ENCODE results near the gene TMED6. TPM values are rescaled to one million over a fixed set of nuclear protein-coding genes. Genes with fewer than 3 reads are reported as not detected.

The TMED6 gene
- total RNA-seq, 1 donor from 2014 or later = not detected

DNA sequence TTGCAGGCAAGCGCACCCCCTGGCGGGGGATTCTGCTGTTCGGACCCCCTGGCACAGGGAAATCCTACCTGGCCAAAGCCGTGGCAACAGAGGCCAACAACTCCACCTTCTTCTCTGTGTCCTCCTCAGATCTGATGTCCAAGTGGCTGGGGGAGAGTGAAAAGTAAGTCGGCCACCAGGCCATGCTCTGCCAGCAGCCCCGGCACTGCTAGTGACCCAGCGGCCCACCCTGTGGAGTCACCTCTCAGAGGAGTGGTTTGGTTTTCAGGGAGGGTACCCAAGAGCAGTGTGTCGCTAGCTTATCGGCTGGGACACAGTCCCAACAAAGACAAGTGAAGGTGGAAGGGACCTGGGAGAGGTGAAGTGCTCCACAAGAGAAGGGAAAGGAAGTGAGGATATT, 32.2 kb downstream of the TMED6 start:
- Histone ChIP-seq H3K9ac (ENCODE audit: low read depth in 1 of 3, low read length in 3 of 3) (no peak overlapping the region), H3K36me3 (ENCODE audit: control insufficient read depth in 3 of 3, insufficient read depth in 3 of 3, low read length in 3 of 3) (peaks cover 75 to 85% (median 81%) of the 10 kb centered on the region in 3 donors), H3K27ac (ENCODE audit: low read depth, low read length) (no peak overlapping the region), H3K4me3 (ENCODE audit: low read length in 3 of 3) (no peak overlapping the region), H3K27me3 (ENCODE audit: control insufficient read depth in 3 of 3, insufficient read depth in 3 of 3, low read length in 3 of 3) (no peaks in the 10 kb centered on the region), H3K4me1 (ENCODE audit: control insufficient read depth in 3 of 3, insufficient read depth in 3 of 3, low read length in 3 of 3) (peaks cover 2 to 39% (median 27%) of the 10 kb centered on the region in 3 donors), H3K9me3 (ENCODE audit: control insufficient read depth in 3 of 3, low read length in 3 of 3) (no peaks in the 10 kb centered on the region)

DNA sequence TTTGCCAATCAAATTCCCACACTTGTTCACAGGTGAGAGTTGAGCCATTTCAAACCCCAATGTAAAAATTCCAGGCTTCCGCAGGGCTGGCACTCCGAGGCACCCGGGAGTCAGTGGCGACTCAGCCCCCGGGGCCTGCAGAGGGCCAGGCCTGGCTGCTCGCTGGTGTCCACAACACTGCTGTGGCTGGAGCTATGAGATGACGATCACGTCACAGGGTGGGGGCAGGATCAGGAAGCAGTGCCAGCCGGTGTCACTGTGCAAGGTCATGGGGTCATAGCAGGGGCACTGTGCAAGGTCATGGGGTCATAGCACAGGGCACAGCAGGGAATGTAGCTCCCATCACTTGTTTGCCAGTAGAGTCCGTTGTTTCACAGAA, 32.7 kb downstream of the TMED6 start:
- H3K9ac ChIP-seq (ENCODE audit: low read depth in 1 of 3, low read length in 3 of 3) = no peak overlapping the region
- no peak overlapping the region for H3K4me3 ChIP-seq (ENCODE audit: low read length in 3 of 3)
- peaks cover 1 to 34% (median 23%) of the 10 kb centered on the region in 3 donors for H3K4me1 ChIP-seq (ENCODE audit: control insufficient read depth in 3 of 3, insufficient read depth in 3 of 3, low read length in 3 of 3)
- no peak overlapping the region for H3K27ac ChIP-seq (ENCODE audit: low read depth, low read length)
- H3K36me3 ChIP-seq (ENCODE audit: control insufficient read depth in 3 of 3, insufficient read depth in 3 of 3, low read length in 3 of 3) = peaks cover 75 to 85% (median 80%) of the 10 kb centered on the region in 3 donors
- no peaks in the 10 kb centered on the region for H3K27me3 ChIP-seq (ENCODE audit: control insufficient read depth in 3 of 3, insufficient read depth in 3 of 3, low read length in 3 of 3)
- no peaks in the 10 kb centered on the region for H3K9me3 ChIP-seq (ENCODE audit: control insufficient read depth in 3 of 3, low read length in 3 of 3)

DNA sequence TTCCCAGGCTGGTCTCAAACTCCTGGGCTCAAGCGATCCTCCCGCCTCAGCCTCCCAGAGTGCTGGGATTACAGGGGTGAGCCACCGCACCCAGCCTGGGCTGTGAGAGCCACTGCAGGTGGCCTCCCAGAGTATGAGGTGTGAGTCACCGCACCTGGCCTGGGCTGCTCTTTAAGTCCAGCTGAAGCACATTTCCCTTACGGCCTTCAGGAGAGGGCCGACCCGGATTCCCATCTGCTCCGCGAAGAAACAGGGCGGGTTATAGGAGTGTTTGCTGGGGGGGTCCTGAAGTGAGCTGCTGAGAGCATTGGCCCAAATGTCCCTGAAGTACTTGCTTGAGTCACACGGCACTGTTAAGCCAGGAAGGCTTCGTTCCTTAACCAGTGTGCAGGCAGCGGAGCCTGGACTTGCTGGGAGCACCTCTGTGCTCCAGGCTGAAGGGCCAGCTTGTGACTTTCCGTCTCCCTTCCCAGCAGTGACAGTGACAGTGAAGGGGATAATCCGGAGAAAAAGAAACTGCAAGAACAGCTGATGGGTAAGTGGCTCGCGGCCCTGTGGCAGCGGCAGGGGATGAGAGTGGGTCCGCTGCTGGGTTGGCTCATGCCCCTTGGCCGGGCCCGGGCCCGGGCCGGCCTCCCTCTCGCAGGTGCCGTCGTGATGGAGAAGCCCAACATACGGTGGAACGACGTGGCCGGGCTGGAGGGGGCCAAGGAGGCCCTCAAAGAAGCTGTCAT, 33.2 kb downstream of the TMED6 start:
- H3K36me3 ChIP-seq (ENCODE audit: control insufficient read depth in 3 of 3, insufficient read depth in 3 of 3, low read length in 3 of 3) = peaks cover 71 to 81% (median 78%) of the 10 kb centered on the region in 3 donors

DNA sequence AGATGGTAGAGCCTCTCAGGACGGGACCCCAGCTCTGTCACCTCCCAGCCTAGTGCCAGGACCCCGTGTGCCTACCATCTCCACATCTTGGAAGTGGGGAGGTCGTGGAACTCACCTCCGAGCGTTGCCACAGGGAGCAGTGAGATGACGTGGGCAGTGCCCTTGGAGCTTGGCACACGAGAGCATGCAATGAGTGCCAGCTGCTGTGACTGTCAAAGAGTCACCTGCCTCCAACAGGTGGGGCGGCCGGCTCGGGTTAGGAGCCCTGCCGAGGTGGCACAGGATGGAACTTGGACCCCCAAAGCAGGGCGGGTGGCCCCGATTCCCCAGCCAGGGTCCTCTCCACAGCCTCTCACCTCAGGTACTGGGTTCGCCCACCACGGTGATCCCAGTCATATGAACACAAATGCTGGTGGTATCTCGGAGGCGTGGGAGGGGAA, 35.0 kb downstream of the TMED6 start:
- peaks cover 8 to 29% (median 21%) of the 10 kb centered on the region in 3 donors for H3K4me1 ChIP-seq (ENCODE audit: control insufficient read depth in 3 of 3, insufficient read depth in 3 of 3, low read length in 3 of 3)
- peaks cover 58 to 64% (median 62%) of the 10 kb centered on the region in 3 donors for H3K36me3 ChIP-seq (ENCODE audit: control insufficient read depth in 3 of 3, insufficient read depth in 3 of 3, low read length in 3 of 3)
- H3K9me3 ChIP-seq (ENCODE audit: control insufficient read depth in 3 of 3, low read length in 3 of 3) = no peaks in the 10 kb centered on the region
- no peak overlapping the region for H3K4me3 ChIP-seq (ENCODE audit: low read length in 3 of 3)
- peak overlapping the region; percentile 56 for H3K27ac ChIP-seq (ENCODE audit: low read depth, low read length)
- peak overlapping the region in 1 of 3 donors; percentile 50 for H3K9ac ChIP-seq (ENCODE audit: low read depth in 1 of 3, low read length in 3 of 3)
- no peaks in the 10 kb centered on the region for H3K27me3 ChIP-seq (ENCODE audit: control insufficient read depth in 3 of 3, insufficient read depth in 3 of 3, low read length in 3 of 3)

More for the DNA sequence above, 33.2 kb downstream of the TMED6 start:
- Histone ChIP-seq H3K9ac (ENCODE audit: low read depth in 1 of 3, low read length in 3 of 3) (no peak overlapping the region), H3K27me3 (ENCODE audit: control insufficient read depth in 3 of 3, insufficient read depth in 3 of 3, low read length in 3 of 3) (no peaks in the 10 kb centered on the region), H3K9me3 (ENCODE audit: control insufficient read depth in 3 of 3, low read length in 3 of 3) (no peaks in the 10 kb centered on the region), H3K4me3 (ENCODE audit: low read length in 3 of 3) (no peak overlapping the region), H3K4me1 (ENCODE audit: control insufficient read depth in 3 of 3, insufficient read depth in 3 of 3, low read length in 3 of 3) (peaks cover 0 to 29% (median 19%) of the 10 kb centered on the region in 3 donors), H3K27ac (ENCODE audit: low read depth, low read length) (no peak overlapping the region)

DNA sequence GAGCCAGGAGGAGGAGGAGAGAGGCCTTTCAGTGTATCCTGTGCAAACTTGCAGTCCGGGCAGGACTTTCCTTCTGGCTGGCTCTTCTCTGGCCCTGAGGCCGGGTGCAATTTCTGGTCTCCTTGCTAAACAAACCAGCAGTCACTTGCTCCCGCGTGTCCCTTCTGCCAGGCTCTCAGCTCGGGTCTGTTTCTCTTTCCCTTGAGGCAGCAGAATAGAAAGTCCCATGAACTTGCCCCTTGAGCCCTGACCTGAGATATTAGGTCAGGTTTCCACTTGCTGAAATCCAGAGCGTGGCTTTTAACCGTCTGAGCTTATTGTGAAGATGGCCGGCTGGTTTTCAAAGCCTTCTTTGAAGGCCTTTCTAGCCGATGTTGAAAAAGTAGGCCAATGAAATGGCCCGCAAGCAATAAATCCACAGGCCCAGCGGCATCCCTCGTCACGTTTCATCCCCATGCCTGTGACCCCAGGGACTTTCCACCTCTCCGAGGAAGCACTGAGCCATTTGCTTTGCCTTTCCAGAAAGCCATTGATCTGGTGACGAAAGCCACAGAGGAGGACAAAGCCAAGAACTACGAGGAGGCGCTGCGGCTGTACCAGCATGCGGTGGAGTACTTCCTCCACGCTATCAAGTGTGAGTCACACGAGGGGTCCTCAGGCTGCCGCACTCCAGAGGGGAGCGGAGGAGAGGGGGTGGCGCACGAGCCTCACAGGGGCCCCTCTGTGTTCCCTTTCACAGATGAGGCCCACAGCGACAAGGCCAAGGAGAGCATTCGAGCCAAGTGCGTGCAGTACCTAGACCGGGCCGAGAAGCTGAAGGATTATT, 35.9 kb downstream of the TMED6 start:
- Histone ChIP-seq H3K9me3 (ENCODE audit: control insufficient read depth in 3 of 3, low read length in 3 of 3) (no peaks in the 10 kb centered on the region), H3K4me3 (ENCODE audit: low read length in 3 of 3) (no peak overlapping the region), H3K9ac (ENCODE audit: low read depth in 1 of 3, low read length in 3 of 3) (peak overlapping the region in 1 of 3 donors; percentile 50), H3K4me1 (ENCODE audit: control insufficient read depth in 3 of 3, insufficient read depth in 3 of 3, low read length in 3 of 3) (peaks cover 10 to 29% (median 21%) of the 10 kb centered on the region in 3 donors), H3K36me3 (ENCODE audit: control insufficient read depth in 3 of 3, insufficient read depth in 3 of 3, low read length in 3 of 3) (peaks cover 49 to 55% (median 53%) of the 10 kb centered on the region in 3 donors), H3K27me3 (ENCODE audit: control insufficient read depth in 3 of 3, insufficient read depth in 3 of 3, low read length in 3 of 3) (no peaks in the 10 kb centered on the region), H3K27ac (ENCODE audit: low read depth, low read length) (peak overlapping the region; percentile 56)

DNA sequence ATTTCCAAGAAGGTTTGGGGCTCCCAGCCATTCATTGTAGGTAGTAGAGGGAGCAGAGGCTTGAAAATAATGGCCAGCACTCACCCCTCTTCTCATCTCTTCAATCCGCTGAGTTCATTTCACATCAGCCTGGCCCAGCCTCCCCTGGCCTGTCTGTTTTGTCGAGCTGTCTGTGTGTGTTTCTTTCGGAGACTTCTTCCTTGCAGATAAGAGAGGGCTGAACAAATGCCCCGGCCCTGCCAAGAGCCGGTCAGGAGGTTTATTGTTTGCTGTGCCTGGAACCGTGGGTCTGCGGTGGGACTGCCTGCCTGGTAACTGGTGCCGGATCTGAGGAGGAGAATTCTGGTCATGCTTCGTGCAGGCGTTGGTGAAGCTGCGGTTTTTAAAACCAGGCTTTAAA, 37.1 kb downstream of the TMED6 start:
- no peak overlapping the region for H3K4me3 ChIP-seq (ENCODE audit: low read length in 3 of 3)
- peaks cover 37 to 43% (median 41%) of the 10 kb centered on the region in 3 donors for H3K36me3 ChIP-seq (ENCODE audit: control insufficient read depth in 3 of 3, insufficient read depth in 3 of 3, low read length in 3 of 3)
- H3K27me3 ChIP-seq (ENCODE audit: control insufficient read depth in 3 of 3, insufficient read depth in 3 of 3, low read length in 3 of 3) = no peaks in the 10 kb centered on the region
- H3K9me3 ChIP-seq (ENCODE audit: control insufficient read depth in 3 of 3, low read length in 3 of 3) = no peaks in the 10 kb centered on the region
- H3K27ac ChIP-seq (ENCODE audit: low read depth, low read length) = no peak overlapping the region
- no peak overlapping the region for H3K9ac ChIP-seq (ENCODE audit: low read depth in 1 of 3, low read length in 3 of 3)
- H3K4me1 ChIP-seq (ENCODE audit: control insufficient read depth in 3 of 3, insufficient read depth in 3 of 3, low read length in 3 of 3) = peaks cover 13 to 33% (median 24%) of the 10 kb centered on the region in 3 donors

DNA sequence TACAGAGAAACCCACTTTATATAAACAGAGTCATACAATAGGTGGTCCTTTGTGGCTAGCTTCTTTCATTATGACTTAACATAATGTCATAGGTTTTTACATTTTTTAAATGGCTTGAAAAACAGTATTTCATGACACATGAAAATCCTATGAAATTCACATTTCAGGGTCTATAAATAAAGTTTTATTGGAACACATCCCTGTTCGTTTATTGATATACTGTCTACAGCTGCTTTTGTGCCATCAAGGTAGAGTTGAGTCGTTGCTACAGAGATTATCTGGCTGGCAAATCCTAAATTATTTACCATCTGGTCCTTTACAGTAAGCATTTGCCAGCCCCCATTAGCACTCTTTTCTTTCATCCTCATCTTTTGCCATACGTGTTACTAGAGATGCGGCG, 38.1 kb downstream of the TMED6 start:
- Histone ChIP-seq H3K27me3 (ENCODE audit: control insufficient read depth in 3 of 3, insufficient read depth in 3 of 3, low read length in 3 of 3) (no peaks in the 10 kb centered on the region), H3K9ac (ENCODE audit: low read depth in 1 of 3, low read length in 3 of 3) (no peak overlapping the region), H3K4me1 (ENCODE audit: control insufficient read depth in 3 of 3, insufficient read depth in 3 of 3, low read length in 3 of 3) (peaks cover 13 to 31% (median 26%) of the 10 kb centered on the region in 3 donors), H3K9me3 (ENCODE audit: control insufficient read depth in 3 of 3, low read length in 3 of 3) (no peaks in the 10 kb centered on the region), H3K27ac (ENCODE audit: low read depth, low read length) (no peak overlapping the region), H3K36me3 (ENCODE audit: control insufficient read depth in 3 of 3, insufficient read depth in 3 of 3, low read length in 3 of 3) (peaks cover 27 to 34% (median 33%) of the 10 kb centered on the region in 3 donors), H3K4me3 (ENCODE audit: low read length in 3 of 3) (no peak overlapping the region)

DNA sequence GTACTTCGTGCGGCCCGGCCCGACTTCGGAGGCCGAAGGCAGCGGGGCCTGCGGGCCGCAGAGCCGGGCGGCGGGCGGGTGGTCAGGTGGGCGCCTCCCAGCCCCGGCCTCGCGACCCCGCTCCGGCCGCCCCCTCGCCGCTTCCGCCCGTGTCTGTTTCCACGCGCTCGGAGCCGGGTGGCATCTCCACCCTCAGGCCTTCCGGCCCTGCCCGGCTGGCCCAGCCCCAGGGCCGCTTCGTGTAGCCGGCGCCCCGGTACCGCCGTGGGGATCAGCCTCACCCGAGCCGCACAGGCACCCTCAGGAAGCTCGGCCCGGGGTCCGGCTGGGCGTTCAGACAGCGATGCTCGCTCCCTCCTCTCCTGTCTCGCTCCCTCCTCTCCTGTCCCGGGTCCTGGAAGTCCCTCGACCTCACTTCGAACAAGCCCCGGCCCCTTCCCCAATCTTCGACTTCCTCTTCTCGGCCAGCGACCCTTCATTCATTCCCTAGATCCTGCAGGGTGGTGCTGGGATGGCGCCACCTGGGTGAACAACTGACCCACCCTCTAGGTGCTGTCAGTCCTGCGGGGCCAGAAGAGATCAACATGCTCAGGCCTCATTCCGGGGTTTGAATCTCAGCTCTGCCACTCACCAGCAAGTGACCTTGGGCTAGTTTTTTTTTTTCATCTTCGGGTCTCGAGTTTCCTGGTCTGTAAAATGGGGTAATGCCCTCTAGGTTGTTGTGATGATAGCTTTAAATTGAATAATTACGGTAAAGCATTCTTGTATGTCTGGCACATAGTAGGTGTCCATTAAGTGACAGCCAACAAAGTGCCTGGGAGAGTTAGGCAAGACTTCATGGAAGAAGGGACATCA, 39.8 kb downstream of the TMED6 start:
- peak overlapping the region; percentile 83 for H3K27ac ChIP-seq (ENCODE audit: low read depth, low read length)
- peaks cover 18 to 26% (median 23%) of the 10 kb centered on the region in 3 donors for H3K36me3 ChIP-seq (ENCODE audit: control insufficient read depth in 3 of 3, insufficient read depth in 3 of 3, low read length in 3 of 3)
- H3K4me1 ChIP-seq (ENCODE audit: control insufficient read depth in 3 of 3, insufficient read depth in 3 of 3, low read length in 3 of 3) = peaks cover 13 to 22% (median 17%) of the 10 kb centered on the region in 3 donors
- peak overlapping the region; percentile 92 to 96 (median 92) for H3K9ac ChIP-seq (ENCODE audit: low read depth in 1 of 3, low read length in 3 of 3)
- H3K27me3 ChIP-seq (ENCODE audit: control insufficient read depth in 3 of 3, insufficient read depth in 3 of 3, low read length in 3 of 3) = no peaks in the 10 kb centered on the region
- H3K4me3 ChIP-seq (ENCODE audit: low read length in 3 of 3) = peak overlapping the region; percentile 82 to 89 (median 88)
- H3K9me3 ChIP-seq (ENCODE audit: control insufficient read depth in 3 of 3, low read length in 3 of 3) = no peaks in the 10 kb centered on the region

Data from skeletal muscle tissue (tissue), 4 donors.